HG02588 (cell line): Measurements from ENCODE around the gene ENOPH1.

Source experiments
- ATAC-seq: cut with Tn5 transposase; IDR thresholded peaks from one replicate; pipeline ENCODE4 v1.9.1; 2021; ENCODE audit warnings: mild to moderate bottlenecking, moderate library complexity; ENCODE audit not compliant: unreplicated experiment

Gene ENOPH1

GRCh38 chr4:82425478-82425877 is 4.9 kb upstream of the ENOPH1 start:
- ATAC-seq, result no peak

GRCh38 chr4:82428526-82428968 is 1.8 kb upstream of the ENOPH1 start:
- ATAC-seq, result no peak

- peak; percentile 55 for ATAC-seq
Measured at GRCh38 chr4:82428969-82429727, 1.2 kb upstream of the ENOPH1 start.

- ATAC-seq, result peak; percentile 11
Measured at GRCh38 chr4:82429728-82430192, 630 bp upstream of the ENOPH1 start.

GRCh38 chr4:82430964-82431745 is 765 bp downstream of the ENOPH1 start:
- no peak for ATAC-seq

GRCh38 chr4:82431831-82432230 is 1.4 kb downstream of the ENOPH1 start:
- ATAC-seq, result no peak

GRCh38 chr4:82432596-82432995 is 2.2 kb downstream of the ENOPH1 start:
- ATAC-seq, result no peak

GRCh38 chr4:82433791-82434190 is 3.4 kb downstream of the ENOPH1 start:
- no peak for ATAC-seq

- ATAC-seq, result no peak
Measured at GRCh38 chr4:82434949-82435348, 4.6 kb downstream of the ENOPH1 start.

GRCh38 chr4:82436130-82436529 is 5.7 kb downstream of the ENOPH1 start:
- ATAC-seq, result no peak

GRCh38 chr4:82436780-82437179 is 6.4 kb downstream of the ENOPH1 start:
- ATAC-seq, result no peak

- no peak for ATAC-seq
Measured at GRCh38 chr4:82437285-82438005, 7.1 kb downstream of the ENOPH1 start.

GRCh38 chr4:82439088-82439487 is 8.7 kb downstream of the ENOPH1 start:
- no peak for ATAC-seq

- no peak for ATAC-seq
Measured at GRCh38 chr4:82447886-82448285, 17.5 kb downstream of the ENOPH1 start.

GRCh38 chr4:82450966-82451755 is 20.8 kb downstream of the ENOPH1 start:
- no peak for ATAC-seq

- ATAC-seq, result no peak
Measured at GRCh38 chr4:82452026-82452425, 21.6 kb downstream of the ENOPH1 start.

- ATAC-seq, result no peak
Measured at GRCh38 chr4:82457266-82457665, 26.9 kb downstream of the ENOPH1 start.

GRCh38 chr4:82458729-82459128 is 28.3 kb downstream of the ENOPH1 start:
- no peak for ATAC-seq

- ATAC-seq, result no peak
Measured at GRCh38 chr4:82461710-82462109, 31.3 kb downstream of the ENOPH1 start.

GRCh38 chr4:82462415-82462831 is 32.0 kb downstream of the ENOPH1 start:
- ATAC-seq, result peak; percentile 69

- ATAC-seq, result no peak
Measured at GRCh38 chr4:82463221-82463620, 32.8 kb downstream of the ENOPH1 start.
